ENCODE data around the gene FBXO41. TPM values are rescaled to one million over a fixed set of nuclear protein-coding genes. Genes with fewer than 3 reads are reported as not detected.
"Not testable (repeated sequence)": the region's sequence is repeated elsewhere in the genome, so short reads cannot be mapped to it uniquely, and the experiment has no call there.

FBXO41 gene
- total RNA-seq, 8 experiments from 2014 or later = 3.9 to 7.6 (median 5.6) TPM

GRCh38 chr2:73264332-73264606, 20.0 kb downstream of the FBXO41 start:
- in situ Hi-C loops (cut with MboI; ENCODE audit: low pct_unique_long_range_greater_than_20kb in 2 of 9, low sequenced_read_pairs in 9 of 9, unreplicated experiment in 9 of 9) = no loop called here
- ATAC-seq (replicated peaks in 6 of 8) = no peak
- no peak overlapping the region for H3K27ac ChIP-seq
- no peak overlapping the region for H3K4me3 ChIP-seq
- 91 to 100% (median 97%) methylated on average over 1 to 8 of the region's 15 CpGs; no CpG with 5 or more reads in 7 of the 10 experiments for WGBS, 10 experiments
- peaks cover 0 to 1% of the 10 kb centered on the region in 2 donors for H3K4me1 ChIP-seq (replicated peaks in 1 of 2)

- no peak for ATAC-seq (replicated peaks in 6 of 8)
- in situ Hi-C loops (cut with MboI; ENCODE audit: low pct_unique_long_range_greater_than_20kb in 2 of 9, low sequenced_read_pairs in 9 of 9, unreplicated experiment in 9 of 9) = no loop called here
- no peaks in the 10 kb centered on the region for H3K4me1 ChIP-seq (replicated peaks in 1 of 2)
- no peak overlapping the region for H3K27ac ChIP-seq
- 86 to 100% (median 92%) methylated on average over 1 to 11 of the region's 16 CpGs; no CpG with 5 or more reads in 4 of the 10 experiments for WGBS, 10 experiments
- H3K4me3 ChIP-seq = no peak overlapping the region
Measured at GRCh38 chr2:73263540-73264331, 20.5 kb downstream of the FBXO41 start.

GRCh38 chr2:73262691-73263429, 21.4 kb downstream of the FBXO41 start:
- H3K4me3 ChIP-seq; H3K4me1 ChIP-seq (replicated peaks in 1 of 2); ATAC-seq (replicated peaks in 6 of 8); H3K27ac ChIP-seq; in situ Hi-C loops (cut with MboI; ENCODE audit: low pct_unique_long_range_greater_than_20kb in 2 of 9, low sequenced_read_pairs in 9 of 9, unreplicated experiment in 9 of 9): not testable (repeated sequence)
- 53 to 100% (median 88%) methylated on average over 1 to 12 of the region's 18 CpGs; no CpG with 5 or more reads in 2 of the 10 experiments for WGBS, 10 experiments

GRCh38 chr2:73262108-73262651, 22.1 kb downstream of the FBXO41 start:
- H3K4me3 ChIP-seq = no peak overlapping the region
- H3K27ac ChIP-seq = no peak overlapping the region
- in situ Hi-C loops (cut with MboI; ENCODE audit: low pct_unique_long_range_greater_than_20kb in 2 of 9, low sequenced_read_pairs in 9 of 9, unreplicated experiment in 9 of 9) = no loop called here
- 66 to 100% (median 91%) methylated on average over 1 to 4 of the region's 4 CpGs; no CpG with 5 or more reads in 2 of the 10 experiments for WGBS, 10 experiments
- no peaks in the 10 kb centered on the region for H3K4me1 ChIP-seq (replicated peaks in 1 of 2)
- no peak for ATAC-seq (replicated peaks in 6 of 8)

- in situ Hi-C loops (cut with MboI; ENCODE audit: low pct_unique_long_range_greater_than_20kb in 2 of 9, low sequenced_read_pairs in 9 of 9, unreplicated experiment in 9 of 9) = no loop called here
- H3K4me1 ChIP-seq (replicated peaks in 1 of 2) = no peaks in the 10 kb centered on the region
- 0 to 80% (median 60%) methylated on average over 1 to 5 of the region's 17 CpGs; no CpG with 5 or more reads in 5 of the 10 experiments for WGBS, 10 experiments
- no peak overlapping the region for H3K4me3 ChIP-seq
- peak; percentile 55 to 85 (median 74) for ATAC-seq (replicated peaks in 6 of 8)
- no peak overlapping the region for H3K27ac ChIP-seq
Measured at GRCh38 chr2:73260338-73260984, 23.8 kb downstream of the FBXO41 start.

- Histone ChIP-seq H3K4me1 (replicated peaks in 1 of 2) (no peaks in the 10 kb centered on the region), H3K4me3 (no peak overlapping the region), H3K27ac (no peak overlapping the region)
- 100% methylated on average over 1 to 3 of the region's 4 CpGs; no CpG with 5 or more reads in 7 of the 10 experiments for WGBS, 10 experiments
- peak in 2 of 8 experiments; percentile 7 to 14 for ATAC-seq (replicated peaks in 6 of 8)
- in situ Hi-C loops (cut with MboI; ENCODE audit: low pct_unique_long_range_greater_than_20kb in 2 of 9, low sequenced_read_pairs in 9 of 9, unreplicated experiment in 9 of 9) = no loop called here
Measured at GRCh38 chr2:73259704-73260337, 24.5 kb downstream of the FBXO41 start.

GRCh38 chr2:73259276-73259675, 25.0 kb downstream of the FBXO41 start:
- no peak for ATAC-seq (replicated peaks in 6 of 8)
- in situ Hi-C loops (cut with MboI; ENCODE audit: low pct_unique_long_range_greater_than_20kb in 2 of 9, low sequenced_read_pairs in 9 of 9, unreplicated experiment in 9 of 9) = no loop called here
- 88 to 100% methylated on average over 1 to 4 of the region's 8 CpGs; no CpG with 5 or more reads in 8 of the 10 experiments for WGBS, 10 experiments
- Histone ChIP-seq H3K4me3 (no peak overlapping the region), H3K27ac (no peak overlapping the region), H3K4me1 (replicated peaks in 1 of 2) (no peaks in the 10 kb centered on the region)

GRCh38 chr2:73258913-73259215, 25.4 kb downstream of the FBXO41 start:
- Histone ChIP-seq H3K4me3 (no peak overlapping the region), H3K4me1 (replicated peaks in 1 of 2) (no peaks in the 10 kb centered on the region), H3K27ac (no peak overlapping the region)
- in situ Hi-C loops (cut with MboI; ENCODE audit: low pct_unique_long_range_greater_than_20kb in 2 of 9, low sequenced_read_pairs in 9 of 9, unreplicated experiment in 9 of 9) = no loop called here
- ATAC-seq (replicated peaks in 6 of 8) = no peak
- 96 to 100% methylated on average over 3 to 5 of the region's 9 CpGs; no CpG with 5 or more reads in 8 of the 10 experiments for WGBS, 10 experiments

GRCh38 chr2:73258186-73258912, 25.9 kb downstream of the FBXO41 start:
- in situ Hi-C loops (cut with MboI; ENCODE audit: low pct_unique_long_range_greater_than_20kb in 2 of 9, low sequenced_read_pairs in 9 of 9, unreplicated experiment in 9 of 9) = no loop called here
- H3K4me1 ChIP-seq (replicated peaks in 1 of 2) = no peaks in the 10 kb centered on the region
- H3K27ac ChIP-seq = no peak overlapping the region
- no peak overlapping the region for H3K4me3 ChIP-seq
- WGBS, 10 experiments = 83 to 100% (median 87%) methylated on average over 1 to 3 of the region's 8 CpGs; no CpG with 5 or more reads in 7 of the 10 experiments
- no peak for ATAC-seq (replicated peaks in 6 of 8)

- H3K27ac ChIP-seq = no peak overlapping the region
- H3K4me1 ChIP-seq (replicated peaks in 1 of 2) = no peaks in the 10 kb centered on the region
- in situ Hi-C loops (cut with MboI; ENCODE audit: low pct_unique_long_range_greater_than_20kb in 2 of 9, low sequenced_read_pairs in 9 of 9, unreplicated experiment in 9 of 9) = no loop called here
- no peak for ATAC-seq (replicated peaks in 6 of 8)
- no peak overlapping the region for H3K4me3 ChIP-seq
- 60 to 100% (median 93%) methylated on average over 1 to 6 of the region's 10 CpGs; no CpG with 5 or more reads in 4 of the 10 experiments for WGBS, 10 experiments
Measured at GRCh38 chr2:73257425-73258125, 26.7 kb downstream of the FBXO41 start.

- H3K4me3 ChIP-seq = no peak overlapping the region
- WGBS, 10 experiments = 80% methylated on average over 1 of the region's 2 CpGs; no CpG with 5 or more reads in 9 of the 10 experiments
- no peaks in the 10 kb centered on the region for H3K4me1 ChIP-seq (replicated peaks in 1 of 2)
- H3K27ac ChIP-seq = no peak overlapping the region
- peak in 1 of 8 experiments; percentile 3 for ATAC-seq (replicated peaks in 6 of 8)
- in situ Hi-C loops (cut with MboI; ENCODE audit: low pct_unique_long_range_greater_than_20kb in 2 of 9, low sequenced_read_pairs in 9 of 9, unreplicated experiment in 9 of 9) = no loop called here
Measured at GRCh38 chr2:73257021-73257420, 27.3 kb downstream of the FBXO41 start.

GRCh38 chr2:73256618-73256922, 27.7 kb downstream of the FBXO41 start:
- peak in 1 of 8 experiments; percentile 13 for ATAC-seq (replicated peaks in 6 of 8)
- no peaks in the 10 kb centered on the region for H3K4me1 ChIP-seq (replicated peaks in 1 of 2)
- no peak overlapping the region for H3K4me3 ChIP-seq
- WGBS, 10 experiments = 29 to 60% methylated on average over 1 of the region's 1 CpG; no CpG with 5 or more reads in 8 of the 10 experiments
- in situ Hi-C loops (cut with MboI; ENCODE audit: low pct_unique_long_range_greater_than_20kb in 2 of 9, low sequenced_read_pairs in 9 of 9, unreplicated experiment in 9 of 9) = no loop called here
- no peak overlapping the region for H3K27ac ChIP-seq
